ENCODE measurements around the gene FEM1C.

DNA sequence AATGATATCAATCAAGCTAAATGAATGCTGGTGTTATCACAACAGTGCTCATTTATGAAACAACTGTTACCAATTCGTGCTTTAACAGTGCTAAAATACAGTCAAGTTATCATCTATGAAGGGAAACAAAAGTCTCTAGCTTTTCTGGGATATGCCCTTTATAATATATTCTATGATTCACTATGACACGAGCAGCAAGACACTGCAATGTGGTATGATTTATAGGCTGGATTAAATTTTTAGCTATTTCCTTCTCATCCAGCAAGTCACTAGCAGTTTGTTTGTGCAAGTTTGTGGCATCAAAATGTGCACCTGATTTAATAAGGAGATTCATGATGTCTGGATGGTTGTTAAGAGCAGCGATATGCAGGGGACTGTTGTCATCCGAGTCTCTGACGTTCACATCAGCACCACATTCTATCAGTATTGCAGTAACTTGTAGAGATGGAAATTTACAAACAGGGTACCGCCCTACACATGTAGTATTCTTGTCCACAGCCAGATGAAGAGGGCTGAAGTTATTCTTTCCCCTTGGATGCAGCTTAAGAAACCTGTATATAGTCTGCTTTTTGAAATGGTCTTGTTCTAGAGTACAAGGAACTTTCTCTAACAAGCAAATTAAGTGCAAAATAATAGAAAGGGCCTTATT is 20.3 kb downstream of the FEM1C start:
- no peak for TF ChIP-seq CTCF (IDR thresholded peaks at IDR 0.05)
- no peak for TF ChIP-seq POLR2AphosphoS5 (IDR thresholded peaks at IDR 0.05; ENCODE audit: low read depth, low read length)

Measured in Panc1 (cell line).